Tibial nerve (tissue), 3 donors: ENCODE data around the gene MUC5B.

ENCODE experiments used
- POLR2A ChIP-seq, 2 donors: fragments of 450-650 bp; IDR thresholded peaks; one replicate each; pipeline ENCODE4 v1.6.1; 2017; ENCODE audit warnings: antibody characterized with exemption in 2 of 2, mild to moderate bottlenecking in 2 of 2, moderate library complexity in 2 of 2
- TF ChIP-seq, protein P1 (sequence below), 5 experiments: fragments of 200-600 bp in 3 of 5; fragments of 450-650 bp in 2 of 5; sonication (generic) in 3 of 5; IDR thresholded peaks; one replicate each; pipeline ENCODE4 v1.5.1; 2016 to 2019; ENCODE audit warnings: antibody characterized with exemption in 5 of 5, mild to moderate bottlenecking in 3 of 5, moderate library complexity in 2 of 5

DNA sequence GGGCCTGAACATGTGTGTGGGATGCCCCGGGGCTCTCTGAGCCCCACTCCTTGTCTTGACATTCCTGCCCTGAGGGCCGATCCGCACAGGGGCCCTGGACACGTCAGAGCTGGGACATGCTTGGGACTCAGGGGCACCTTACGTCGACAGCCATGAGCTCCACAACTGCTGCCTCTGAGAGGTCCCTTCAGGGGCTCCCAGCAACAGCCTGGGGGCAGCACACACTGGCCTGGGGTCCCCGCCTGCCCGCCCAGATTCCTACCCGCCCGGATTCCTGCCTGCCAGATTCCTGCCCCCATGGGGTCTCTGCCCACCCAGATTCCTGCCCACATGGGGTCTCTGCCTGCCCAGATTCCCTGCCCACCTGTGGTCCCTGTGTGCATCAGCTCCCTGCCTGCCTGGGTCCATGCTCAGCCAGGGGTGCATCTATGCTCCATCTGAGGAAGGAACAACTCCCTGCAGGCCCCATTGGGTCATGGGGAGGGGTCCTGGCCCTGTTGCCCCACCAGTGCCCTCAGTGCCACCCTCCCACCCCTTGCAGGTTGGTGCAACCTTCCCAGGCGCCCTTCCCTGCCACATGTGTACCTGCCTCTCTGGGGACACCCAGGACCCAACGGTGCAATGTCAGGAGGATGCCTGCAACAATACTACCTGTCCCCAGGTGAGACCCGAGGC lies 35.7 kb downstream of the MUC5B start:
- TF ChIP-seq, protein P1, sequence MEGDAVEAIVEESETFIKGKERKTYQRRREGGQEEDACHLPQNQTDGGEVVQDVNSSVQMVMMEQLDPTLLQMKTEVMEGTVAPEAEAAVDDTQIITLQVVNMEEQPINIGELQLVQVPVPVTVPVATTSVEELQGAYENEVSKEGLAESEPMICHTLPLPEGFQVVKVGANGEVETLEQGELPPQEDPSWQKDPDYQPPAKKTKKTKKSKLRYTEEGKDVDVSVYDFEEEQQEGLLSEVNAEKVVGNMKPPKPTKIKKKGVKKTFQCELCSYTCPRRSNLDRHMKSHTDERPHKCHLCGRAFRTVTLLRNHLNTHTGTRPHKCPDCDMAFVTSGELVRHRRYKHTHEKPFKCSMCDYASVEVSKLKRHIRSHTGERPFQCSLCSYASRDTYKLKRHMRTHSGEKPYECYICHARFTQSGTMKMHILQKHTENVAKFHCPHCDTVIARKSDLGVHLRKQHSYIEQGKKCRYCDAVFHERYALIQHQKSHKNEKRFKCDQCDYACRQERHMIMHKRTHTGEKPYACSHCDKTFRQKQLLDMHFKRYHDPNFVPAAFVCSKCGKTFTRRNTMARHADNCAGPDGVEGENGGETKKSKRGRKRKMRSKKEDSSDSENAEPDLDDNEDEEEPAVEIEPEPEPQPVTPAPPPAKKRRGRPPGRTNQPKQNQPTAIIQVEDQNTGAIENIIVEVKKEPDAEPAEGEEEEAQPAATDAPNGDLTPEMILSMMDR (IDR thresholded peaks at IDR 0.05) = no peak
- no peak for TF ChIP-seq POLR2A (IDR thresholded peaks at IDR 0.05)
